GM18858 (cell line): ENCODE data around the gene PIPOX.

Experiments
- ATAC-seq: cut with Tn5 transposase; IDR thresholded peaks from one replicate; pipeline ENCODE4 v1.9.1; 2021; ENCODE audit not compliant: unreplicated experiment

The PIPOX gene

DNA sequence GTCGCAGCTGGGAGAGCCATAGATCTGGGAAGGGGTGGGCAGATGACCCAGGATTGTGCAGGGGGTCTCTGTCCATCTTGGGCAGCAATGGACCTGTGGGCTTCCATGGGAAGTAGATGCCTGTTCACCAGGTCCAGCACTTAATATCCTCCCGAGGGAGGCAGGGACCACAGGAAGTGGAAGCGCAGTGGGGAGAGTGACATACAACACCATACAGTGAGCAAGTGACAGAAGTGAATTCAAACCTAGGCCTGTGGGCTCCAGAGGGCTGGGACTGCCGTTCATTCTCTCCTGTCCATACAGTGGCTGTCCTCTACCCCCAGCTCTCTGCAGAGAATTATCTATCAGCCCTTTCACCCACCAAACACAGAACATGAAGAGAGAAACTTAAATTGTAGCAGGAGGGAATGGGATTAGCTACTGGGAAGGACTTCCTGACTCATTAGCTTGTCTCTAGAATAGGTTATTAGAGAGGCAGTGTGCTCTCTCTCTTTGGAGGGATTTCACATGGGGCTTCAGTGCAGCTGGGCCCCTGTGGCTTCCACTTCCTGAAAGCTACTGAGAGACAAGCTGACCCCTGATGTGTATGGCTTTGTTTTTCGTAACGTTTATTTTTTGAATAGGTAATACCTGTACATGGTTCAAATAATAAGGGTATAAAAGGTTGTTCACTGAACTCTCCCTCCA is 24.0 kb upstream of the PIPOX start:
- ATAC-seq = no peak

DNA sequence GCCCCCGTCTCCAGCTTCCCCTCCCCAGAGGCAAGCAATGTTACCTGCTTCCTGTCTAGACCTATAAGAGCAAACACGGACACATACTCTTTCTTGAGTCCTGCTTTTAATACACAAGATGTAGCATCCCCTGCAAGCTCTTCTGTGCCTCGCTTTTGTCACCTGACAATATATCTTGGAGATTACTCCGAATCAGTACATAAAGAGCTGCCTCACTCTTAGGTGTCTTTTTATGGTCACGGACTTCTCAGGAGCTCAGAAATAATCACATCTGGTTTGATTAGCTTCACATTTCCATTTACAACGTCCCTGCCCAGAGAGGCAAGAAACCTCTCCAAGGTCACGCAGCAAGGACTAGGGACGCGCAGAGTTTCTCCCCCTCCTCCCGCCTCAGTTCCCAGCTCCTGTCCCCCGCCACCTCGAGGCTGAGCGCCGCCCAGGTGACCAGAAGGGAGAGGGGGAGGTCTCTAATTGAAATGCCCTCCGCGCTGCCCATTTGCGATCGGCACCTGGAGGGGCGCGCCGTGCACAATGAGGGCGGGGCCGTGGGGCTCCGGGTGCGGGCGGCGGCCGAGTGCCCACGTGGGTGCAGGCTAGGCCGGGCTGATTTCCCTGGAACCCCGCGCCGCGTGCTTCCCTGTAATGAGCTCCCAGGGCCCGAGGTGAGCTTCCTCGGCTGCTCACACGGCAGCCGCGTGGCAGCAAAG is 23.3 kb upstream of the PIPOX start:
- no peak for ATAC-seq

DNA sequence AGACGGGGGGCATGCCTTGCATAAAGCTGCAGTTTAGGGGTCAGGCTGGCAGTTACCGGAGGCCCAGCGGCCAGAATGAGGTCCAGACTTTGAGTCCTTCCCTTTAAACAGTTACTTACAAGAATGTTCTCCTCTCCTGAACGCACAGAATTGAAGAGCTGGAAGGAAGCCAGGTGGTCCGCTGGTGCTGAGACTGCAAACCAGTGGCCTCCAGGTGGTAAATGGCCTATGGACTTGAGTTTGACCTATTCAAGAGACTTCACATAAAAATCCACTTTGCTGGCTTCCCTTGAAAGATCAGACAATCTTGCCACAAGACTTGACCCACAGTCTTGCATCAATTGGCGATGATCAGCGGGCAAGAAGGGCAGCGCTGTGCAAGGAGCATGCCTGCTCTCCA is 22.4 kb upstream of the PIPOX start:
- no peak for ATAC-seq

DNA sequence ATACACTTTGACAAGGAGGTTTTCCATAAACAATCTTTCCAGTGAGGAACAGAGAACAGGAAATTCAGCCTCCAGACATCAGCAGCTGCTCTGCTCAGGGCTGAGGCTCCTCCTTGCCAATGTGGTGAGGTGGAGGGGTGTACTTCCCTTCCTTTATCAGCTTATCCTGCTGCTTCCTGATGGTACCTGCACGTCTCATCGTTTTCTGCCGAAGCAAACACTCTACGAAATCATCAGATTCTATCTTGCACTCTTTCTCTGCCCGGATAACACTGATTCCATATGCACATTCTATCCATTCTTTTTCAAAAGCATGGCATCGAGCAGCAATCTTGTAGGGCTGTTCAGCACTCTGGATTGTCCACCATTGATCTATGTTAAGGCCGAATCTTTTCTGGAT is 21.7 kb upstream of the PIPOX start:
- no peak for ATAC-seq

DNA sequence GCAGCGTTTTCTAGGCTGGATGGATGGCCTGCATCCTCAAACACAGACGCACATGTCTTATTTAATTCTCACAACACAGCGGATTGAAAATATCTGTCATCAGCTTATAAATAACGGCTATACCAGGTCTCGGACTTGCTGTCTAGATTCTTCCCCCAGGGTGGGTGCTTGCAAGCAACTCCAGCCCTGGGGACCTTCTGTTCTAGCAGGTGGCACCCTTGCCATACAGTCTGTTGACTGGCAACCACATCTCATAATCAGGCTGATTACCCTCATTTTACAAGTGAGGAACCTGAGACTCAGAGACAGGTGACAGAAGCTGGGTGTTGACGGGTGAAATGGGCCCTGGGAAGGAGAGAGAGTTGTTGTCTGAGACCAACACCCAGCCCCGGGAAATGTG is 20.9 kb upstream of the PIPOX start:
- ATAC-seq = no peak

DNA sequence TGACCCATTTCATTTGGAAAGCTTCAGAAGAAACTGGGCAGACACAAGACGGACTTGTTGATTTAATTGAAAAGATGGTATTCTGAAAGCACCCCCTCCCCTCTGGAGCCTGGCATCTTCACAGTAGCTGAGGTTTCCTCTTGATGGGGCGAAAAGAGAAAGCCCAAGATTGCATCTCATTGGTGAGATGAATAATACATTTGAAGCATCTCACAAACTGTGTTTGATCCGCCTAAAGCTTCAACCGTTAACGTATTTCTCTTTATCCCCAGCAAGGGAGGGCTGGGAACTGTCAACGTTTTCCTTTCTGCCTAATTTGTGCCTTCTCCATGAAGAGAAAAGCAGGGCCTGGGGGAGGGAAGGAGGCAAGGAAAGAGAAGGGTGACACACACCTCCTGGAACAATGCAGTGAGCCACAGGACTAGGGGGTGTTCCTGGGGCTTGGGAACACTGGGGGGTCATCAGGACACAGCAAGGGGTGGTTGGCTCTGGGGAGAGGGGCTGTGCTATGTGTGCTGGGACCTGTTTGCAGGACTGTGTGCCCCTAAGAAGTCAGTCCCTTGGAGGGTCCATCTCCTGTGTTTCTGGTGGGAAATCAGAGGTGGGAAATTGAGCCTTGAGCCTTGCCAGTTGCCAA is 18.5 kb upstream of the PIPOX start:
- ATAC-seq = no peak

DNA sequence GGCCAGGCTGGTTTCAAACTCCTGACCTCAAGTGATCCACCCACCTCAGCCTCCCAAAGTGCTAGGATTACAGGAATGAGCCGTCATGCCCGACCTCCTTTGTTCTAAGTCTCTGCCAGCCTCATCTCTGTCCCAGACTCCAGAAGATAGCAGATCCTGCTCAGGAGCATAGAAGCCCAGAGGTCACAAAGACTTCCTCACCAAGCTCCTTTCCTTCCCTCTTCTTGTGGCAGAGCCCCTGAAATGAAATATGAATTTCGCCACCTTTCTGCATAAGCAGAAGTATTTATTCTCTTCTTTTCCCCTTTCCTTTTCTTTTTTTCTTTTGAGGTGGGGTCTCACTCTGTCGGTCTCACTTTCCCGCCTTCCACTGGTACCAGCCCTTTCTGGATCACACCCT is 11.5 kb upstream of the PIPOX start:
- ATAC-seq = no peak

DNA sequence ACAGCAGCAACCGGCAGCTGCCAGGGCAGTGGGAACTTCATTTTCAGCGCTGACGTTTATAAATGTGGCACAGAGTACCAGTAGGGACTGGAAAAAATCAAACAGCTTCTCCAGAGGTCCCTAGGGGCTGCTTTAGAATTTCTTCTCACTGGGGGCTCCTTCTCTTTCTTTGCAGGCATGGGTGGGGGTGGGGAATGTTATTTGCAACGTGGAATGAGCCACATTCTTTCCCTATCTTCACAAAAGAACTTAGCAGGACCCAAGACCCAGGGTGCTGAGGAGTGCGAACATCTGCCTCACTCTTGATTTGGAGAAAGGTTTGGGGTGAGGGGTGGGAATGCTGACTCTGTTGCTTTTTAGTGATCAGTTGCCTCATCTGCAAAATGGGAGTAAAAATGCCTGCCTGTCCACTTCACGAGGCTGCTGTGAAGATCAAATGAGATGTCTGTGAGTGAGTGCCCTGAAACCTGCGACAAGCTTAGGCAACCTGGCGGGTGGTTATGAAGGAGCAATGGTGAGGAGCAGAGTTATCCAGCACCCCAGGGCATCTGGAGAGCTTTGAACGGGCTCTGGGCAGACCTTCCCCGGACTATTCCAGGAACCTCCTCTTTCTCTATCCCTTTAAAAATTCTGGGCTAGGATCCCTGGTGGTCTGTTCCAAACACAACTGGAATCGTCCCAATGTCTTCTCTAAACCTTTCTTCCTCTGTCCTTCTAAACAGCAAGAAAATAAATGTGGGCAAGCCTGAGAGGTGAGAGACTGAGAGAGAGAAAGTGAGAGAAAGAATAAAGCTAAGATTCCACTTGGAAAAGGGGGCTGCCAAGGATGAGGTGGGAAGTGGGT is 10.7 kb upstream of the PIPOX start:
- no peak for ATAC-seq

DNA sequence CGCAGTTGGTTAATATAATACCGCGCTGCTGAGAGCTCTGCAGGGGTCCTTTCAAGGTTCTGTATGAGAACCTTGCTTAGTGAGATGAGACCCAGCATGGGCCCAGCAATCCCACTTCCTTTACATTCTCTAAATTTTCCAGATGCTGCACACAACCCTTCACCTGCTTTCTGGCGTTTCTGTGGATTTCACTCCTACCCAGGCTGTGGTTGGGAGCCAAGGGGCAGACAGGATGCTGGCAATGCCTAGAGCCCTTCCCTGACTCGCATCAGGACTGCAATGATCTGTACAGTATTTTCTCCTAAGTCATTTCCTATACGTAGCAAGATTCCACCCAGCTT is 10.1 kb upstream of the PIPOX start:
- ATAC-seq = no peak

DNA sequence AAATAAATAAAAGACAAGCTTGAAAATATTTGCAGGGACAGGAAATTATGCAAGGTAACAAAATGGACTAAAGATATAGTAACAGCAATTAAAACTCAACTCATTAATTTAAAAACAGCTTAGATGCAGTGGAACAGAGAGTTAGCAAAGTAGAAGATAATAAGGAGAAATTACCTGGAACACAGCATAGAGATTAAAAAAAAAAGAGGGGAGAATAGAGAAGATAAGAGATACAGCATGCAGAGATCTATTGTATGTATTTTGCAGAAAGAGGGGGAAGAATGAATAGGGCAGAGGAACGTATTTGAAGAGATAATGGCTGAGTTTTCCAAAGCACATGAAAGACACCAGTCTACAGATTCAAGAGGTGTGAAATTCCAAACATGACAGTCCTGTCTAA is 8.4 kb upstream of the PIPOX start:
- no peak for ATAC-seq

DNA sequence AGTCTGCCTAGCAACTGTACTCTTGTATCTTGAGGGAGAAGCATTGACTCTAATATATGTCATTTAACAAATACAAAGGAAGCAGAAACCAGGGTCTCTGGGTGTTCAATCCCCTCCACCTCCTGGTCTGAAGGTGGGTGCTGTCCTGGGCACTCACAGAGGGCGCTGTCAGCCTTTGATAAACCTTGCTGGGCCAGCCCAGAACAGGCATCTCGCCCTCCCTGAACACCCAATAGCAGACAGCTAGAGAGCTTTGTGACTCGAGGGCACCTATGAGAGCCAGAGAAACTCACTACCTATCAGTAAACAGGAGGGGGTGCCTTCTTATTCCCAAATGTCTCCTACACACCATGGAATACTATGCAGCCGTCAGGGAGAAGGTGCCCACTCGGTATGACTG is 6.4 kb upstream of the PIPOX start:
- ATAC-seq = no peak

DNA sequence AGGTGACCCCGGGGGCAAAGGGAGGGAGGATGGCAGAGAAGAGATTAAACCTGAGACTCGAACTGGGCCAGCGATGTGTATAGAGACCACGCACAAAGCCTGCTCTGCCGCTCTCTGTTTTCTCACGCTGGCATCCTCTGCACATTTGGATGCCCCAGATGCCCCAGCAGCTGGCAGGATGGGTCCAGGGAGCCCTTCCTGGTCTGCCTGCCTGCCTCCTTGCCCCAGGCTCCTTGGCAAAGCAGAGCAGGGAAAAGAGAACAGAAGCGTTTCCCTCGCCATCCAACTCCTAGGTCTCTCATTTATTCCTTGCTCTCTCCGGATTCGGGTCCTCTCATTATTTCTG is 5.2 kb upstream of the PIPOX start:
- no peak for ATAC-seq

DNA sequence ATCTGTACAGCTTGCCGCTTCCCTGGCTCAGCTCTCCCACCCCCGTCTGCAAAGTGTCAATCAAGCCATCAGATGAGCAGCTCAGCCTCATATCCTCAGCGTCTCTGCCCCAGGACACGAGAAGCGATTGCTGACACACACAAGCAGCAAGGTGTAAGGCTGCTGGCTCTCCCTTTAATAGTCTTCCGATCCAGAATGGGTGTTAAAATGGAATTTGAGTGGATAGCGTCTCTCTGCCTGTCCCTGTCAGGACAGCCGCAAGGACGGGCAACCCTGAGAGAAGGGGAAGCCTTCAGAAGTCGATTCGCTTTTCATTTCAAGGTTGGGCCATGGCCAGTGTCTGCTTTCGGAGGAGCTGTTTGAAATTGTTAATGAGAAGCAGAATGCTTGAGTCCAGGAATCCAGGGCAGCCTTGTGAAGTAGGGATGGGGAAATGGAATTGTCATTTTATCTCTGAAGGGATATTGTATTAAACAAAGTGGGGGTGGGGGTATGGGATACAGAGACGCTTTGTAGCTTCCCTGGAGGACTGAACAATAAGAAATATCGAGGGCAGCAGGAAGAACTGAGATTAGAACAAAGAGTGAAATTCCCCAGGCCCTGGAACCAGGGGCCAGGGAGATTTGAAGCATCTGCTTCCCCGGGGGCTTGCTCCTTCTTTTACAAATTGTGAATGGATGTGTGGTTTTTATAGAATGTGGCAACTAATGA is 4.7 kb upstream of the PIPOX start:
- ATAC-seq = no peak

DNA sequence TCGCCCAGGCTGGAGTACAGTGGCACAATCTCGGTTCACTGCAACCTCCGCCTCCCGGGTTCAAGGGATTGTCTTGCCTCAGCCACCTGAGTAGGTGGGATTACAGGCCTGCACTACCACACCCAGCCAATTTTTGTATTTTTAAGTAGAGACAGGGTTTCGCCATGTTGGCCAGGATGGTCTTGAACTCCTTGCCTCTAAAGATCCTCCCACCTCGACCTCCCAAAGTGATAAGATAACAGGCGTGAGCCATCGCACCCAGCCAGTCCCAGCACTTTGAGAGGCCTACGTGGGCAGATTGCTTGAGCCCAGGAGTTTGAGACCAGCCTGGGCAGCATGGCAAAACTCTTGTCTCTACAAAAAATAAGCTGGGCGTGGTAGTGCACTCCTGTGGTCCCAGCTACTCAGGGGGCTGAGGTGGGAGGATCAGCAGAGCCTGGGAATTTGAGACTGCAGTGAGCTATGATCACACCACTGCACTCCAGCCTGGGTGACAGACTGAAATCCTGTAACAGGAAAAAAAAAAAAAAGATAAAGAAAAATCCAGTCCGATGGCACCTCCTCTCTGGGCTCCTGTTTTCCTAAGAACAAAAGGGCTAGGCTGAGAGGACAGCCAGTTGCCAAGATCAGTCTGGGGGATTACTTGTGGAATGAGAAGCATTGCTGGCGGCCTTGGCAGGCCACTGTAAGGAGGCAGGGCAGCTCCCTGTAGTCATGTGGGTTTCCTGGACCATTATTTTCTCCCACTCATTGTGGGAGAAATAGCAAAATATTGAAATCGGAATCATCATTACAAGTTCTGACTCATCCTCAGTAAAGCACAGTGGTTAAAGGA is 3.0 kb upstream of the PIPOX start:
- no peak for ATAC-seq

DNA sequence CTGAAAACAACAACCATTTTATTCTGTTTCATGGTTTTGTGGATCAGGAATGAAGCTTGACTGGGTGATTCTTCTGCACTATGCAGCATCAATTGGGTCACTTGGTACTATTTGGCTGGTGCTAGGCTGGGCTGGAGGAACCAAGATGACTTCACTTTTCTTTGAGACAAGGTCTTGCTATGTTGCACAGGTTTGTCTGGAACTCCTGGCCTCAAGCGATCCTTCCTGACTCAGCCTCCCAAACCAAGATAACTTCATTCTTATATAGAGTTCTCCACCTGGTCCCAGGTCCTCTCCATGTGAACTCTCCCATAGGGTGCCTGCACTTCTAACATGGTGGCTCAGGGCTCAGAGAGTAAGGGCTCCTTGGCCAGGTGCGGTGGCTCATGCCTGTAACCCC is 1.9 kb upstream of the PIPOX start:
- ATAC-seq = no peak

DNA sequence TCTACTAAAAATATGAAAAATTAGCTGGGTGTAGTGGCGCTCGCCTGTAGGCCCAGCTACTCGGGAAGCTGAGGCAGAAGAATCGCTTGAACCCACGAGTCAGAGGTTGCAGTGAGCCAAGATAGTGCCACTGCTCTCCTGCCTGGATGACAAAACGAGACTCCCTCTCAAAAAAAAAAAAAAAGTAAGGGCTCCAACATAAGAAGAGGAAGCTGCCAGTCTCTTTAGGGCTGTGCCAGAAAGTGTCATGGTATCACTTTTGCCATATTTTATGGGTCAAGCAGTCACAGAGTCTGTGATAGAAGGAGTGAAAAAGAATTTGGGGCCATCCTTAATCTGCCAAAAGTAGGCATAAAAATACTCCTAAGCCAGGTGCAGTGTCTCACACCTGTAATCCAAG is 1.4 kb upstream of the PIPOX start:
- no peak for ATAC-seq

DNA sequence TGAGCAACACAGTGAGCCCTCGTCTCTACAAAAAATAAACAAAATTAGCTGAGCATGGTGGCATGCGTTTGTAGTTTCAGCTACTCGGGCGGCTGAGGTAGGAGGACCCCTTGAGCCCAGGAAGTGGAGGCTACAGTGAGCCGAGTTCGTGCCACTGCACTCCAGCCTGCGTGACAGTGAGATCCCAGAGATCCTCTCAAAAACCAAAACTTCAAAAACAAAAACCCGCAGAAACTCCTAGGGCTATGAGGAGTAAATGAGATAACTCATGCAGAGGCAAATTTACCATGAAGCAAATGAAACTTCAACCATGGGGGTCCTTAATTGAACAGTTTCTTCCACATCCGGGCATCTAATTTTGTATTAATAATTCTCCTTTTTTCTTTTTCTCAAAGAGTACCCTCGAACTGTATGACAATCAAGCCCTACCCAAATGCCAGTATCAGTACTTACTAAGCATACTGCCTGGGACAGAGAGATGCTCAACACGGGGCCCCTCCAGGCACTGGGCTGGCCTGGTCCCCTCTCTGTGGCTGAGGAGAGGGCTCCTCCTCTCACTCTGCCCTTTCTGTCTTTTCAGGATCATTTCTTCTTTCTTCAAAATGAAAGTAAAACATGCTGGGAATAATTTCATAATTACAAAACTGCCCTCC is 789 bp upstream of the PIPOX start:
- no peak for ATAC-seq

DNA sequence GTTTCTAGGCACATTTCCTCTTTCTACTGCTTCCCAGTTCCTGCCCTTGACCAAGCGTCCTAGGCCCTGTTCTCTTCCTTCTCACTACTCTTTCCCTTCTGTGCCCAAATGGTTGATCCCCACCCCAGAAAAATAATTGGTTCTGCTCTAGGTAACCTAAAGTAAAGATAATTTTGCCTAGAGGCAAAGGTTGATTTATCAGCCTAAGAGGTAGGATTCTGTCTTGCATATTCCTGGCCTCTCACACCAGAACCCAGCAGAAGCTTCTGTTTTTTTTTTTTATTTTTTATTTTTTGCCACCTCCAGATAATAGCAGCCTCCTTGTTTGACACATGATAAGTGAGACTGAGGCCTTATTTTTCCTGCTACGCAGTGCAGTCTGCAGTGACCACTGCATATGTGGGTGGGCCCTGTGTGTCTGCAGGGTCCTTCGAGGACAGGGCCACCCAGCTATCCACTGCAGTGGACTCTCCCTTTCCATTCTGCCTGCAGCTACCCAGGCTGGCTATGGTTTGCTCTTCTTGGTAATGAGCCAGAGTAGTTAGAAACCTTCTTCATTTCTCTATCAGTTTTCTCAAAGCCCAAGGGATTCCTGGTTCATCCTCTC is 701 bp downstream of the PIPOX start:
- ATAC-seq = no peak

DNA sequence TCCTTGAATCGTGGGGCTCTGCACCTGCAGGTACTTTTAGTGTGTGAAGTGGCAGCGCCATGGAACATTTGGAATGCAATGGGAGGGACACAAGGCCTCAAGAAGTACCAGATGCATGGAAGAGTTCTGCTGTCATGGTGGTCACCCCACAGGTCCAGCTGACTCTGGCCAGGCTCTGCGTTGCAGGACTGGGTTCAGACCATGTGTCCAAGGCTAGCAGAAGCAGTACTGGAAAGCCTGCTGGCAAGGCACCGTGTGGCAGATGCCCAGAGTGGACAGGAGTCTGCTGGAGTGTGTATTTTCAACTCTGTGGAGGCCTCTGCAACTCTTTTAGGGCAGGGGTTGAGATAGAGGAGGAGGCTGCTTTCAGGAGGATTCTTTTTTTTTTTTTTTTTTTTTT is 2.1 kb downstream of the PIPOX start:
- ATAC-seq = no peak
